AG09309 (cell line): ENCODE results near the gene CLASP1.
"Not testable (repeated sequence)": the region's sequence is repeated elsewhere in the genome, so short reads cannot be mapped to it uniquely, and the experiment has no call there.

Source experiments
- DNase-seq: peaks from one replicate; pipeline ENCODE4 v3.0.0-alpha.2; 2010; ENCODE audit warnings: low read depth
- H3K4me3 ChIP-seq: 2 replicates; pipeline ENCODE4 v1.5.1; 2011; ENCODE audit warnings: mild to moderate bottlenecking, low read depth, low read length, moderate library complexity; ENCODE audit not compliant: control insufficient read depth
- CTCF ChIP-seq: IDR thresholded peaks from 2 replicates; pipeline ENCODE4 v1.5.1; 2011; ENCODE audit warnings: mild to moderate bottlenecking, low read depth, low read length, inconsistent platforms; ENCODE audit not compliant: insufficient read depth, control insufficient read depth; ENCODE audit errors: missing control alignments

Gene CLASP1

DNA sequence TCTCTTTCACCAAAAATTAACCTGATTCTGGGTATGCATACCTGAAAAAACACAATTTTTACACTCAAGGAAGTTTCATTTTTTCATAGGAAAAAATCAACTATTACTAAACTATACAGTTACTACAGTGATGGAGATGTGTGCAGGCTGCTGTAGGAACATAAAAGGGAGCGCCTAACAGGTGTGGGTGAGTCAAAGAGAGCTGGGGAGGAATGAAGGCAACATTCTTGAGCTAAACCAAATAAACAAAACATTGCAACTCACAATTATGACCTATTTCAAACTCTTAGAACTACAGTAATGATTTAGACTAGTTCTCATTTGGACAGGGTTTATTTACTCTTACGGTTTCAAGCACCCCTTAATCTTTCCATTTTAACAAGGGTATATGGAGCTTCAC is 13.4 kb upstream of the CLASP1 start:
- no peak for TF ChIP-seq CTCF
- DNase-seq = no peak
- H3K4me3 ChIP-seq = no peak overlapping the region

GRCh38 chr2:121659933-121660332 is 10.7 kb upstream of the CLASP1 start:
- no peak for DNase-seq
- no peak for TF ChIP-seq CTCF
- H3K4me3 ChIP-seq = no peak overlapping the region

GRCh38 chr2:121658393-121658792 is 9.1 kb upstream of the CLASP1 start:
- not testable (repeated sequence) for H3K4me3 ChIP-seq, DNase-seq

DNA sequence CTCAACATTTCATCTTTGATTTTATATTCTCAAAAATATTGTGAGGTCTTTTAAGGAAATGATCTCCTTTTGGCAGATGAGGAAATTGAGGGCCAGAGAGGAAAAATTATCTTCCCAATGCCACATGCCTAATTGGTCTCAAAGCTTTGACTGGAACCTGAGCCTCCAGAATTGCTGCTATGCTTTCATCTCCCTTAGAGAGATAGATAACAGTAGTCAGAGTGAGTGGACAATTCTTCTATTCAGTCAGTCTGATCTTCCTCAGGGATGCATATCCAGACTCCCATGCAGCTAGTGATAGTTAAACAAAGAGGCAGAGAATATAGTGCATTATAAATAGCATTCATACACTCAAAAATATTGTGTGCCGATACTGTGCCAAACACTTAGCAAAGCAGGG is 3.8 kb upstream of the CLASP1 start:
- no peak for DNase-seq

GRCh38 chr2:121650315-121650930 is 1.2 kb upstream of the CLASP1 start:
- no peak for TF ChIP-seq CTCF
- no peak for DNase-seq
- H3K4me3 ChIP-seq = peak overlapping the region; percentile 88

More for the DNA sequence above, 3.8 kb upstream of the CLASP1 start:
- no peak overlapping the region for H3K4me3 ChIP-seq
- no peak for TF ChIP-seq CTCF

DNA sequence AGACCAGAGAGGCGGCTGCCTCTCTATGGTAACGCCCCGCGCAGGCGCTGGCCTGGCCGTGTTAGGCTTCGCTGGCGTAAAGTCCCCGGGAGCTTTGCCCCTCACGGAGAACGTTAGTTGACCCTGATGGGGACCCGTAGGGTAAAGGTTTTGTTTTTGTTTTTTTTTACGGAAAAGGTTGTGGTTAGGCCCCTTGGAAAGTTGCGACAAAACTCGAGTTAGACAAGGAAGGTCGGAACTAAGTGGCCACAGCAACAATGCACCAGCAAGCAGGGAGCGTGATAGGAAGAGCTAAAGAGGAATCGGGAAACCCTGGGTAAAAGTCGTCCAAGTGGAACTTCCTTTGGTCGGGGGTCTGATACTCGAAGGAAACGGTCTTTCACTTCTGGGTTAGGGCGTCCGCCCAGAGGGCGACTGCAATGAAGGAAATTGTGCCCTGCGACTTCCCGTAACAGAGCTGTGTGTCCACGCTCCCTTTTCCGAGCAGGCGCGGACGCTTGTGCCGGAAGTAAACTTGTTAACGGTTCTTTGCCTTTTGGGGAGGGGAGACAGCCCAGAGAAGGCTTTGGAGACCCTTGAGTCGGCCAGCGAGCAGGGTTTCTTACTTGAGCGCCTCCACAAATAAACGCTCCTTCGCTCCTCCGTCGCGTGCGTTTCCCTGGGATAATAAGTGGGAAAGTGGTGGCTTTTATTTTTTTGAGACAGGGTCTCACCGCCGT is 493 bp upstream of the CLASP1 start:
- TF ChIP-seq CTCF = no peak
- DNase-seq = peak; percentile 89
- peak overlapping the region; percentile 88 for H3K4me3 ChIP-seq

GRCh38 chr2:121648206-121649148 is 785 bp downstream of the CLASP1 start:
- TF ChIP-seq CTCF = no peak
- H3K4me3 ChIP-seq = peak overlapping the region; percentile 88
- DNase-seq = no peak
